HG02571 (cell line): Measurements from ENCODE around the gene SCN5A.

Source experiments
- ATAC-seq: cut with Tn5 transposase; IDR thresholded peaks from one replicate; pipeline ENCODE4 v1.9.1; 2021; ENCODE audit warnings: mild to moderate bottlenecking, moderate library complexity; ENCODE audit not compliant: unreplicated experiment

The SCN5A gene

DNA sequence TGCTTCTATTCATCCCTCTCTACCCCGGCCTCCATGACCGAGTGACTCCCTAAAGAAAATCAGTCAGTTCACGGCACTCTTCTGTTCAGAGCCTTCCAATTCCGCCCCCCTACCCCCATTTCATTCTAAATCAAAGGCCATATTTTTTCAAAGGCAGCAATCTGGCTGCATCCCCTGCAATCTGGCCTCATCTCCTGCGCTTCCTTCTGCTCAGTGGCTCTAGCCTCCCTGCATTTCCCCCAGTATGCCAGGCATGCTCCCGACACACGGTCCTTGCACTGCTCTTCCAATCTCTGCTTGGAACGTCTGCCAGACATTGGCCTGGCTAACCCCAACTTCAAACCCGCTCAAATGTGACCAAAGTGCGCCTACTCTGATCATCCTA, 85.6 kb downstream of the SCN5A start:
- ATAC-seq, result no peak

- no peak for ATAC-seq
These were observed 86.2 kb downstream of the SCN5A start for GRCh38 chr3:38563070-38563885.

- no peak for ATAC-seq
These were observed 87.0 kb downstream of the SCN5A start for GRCh38 chr3:38562467-38562925.

DNA sequence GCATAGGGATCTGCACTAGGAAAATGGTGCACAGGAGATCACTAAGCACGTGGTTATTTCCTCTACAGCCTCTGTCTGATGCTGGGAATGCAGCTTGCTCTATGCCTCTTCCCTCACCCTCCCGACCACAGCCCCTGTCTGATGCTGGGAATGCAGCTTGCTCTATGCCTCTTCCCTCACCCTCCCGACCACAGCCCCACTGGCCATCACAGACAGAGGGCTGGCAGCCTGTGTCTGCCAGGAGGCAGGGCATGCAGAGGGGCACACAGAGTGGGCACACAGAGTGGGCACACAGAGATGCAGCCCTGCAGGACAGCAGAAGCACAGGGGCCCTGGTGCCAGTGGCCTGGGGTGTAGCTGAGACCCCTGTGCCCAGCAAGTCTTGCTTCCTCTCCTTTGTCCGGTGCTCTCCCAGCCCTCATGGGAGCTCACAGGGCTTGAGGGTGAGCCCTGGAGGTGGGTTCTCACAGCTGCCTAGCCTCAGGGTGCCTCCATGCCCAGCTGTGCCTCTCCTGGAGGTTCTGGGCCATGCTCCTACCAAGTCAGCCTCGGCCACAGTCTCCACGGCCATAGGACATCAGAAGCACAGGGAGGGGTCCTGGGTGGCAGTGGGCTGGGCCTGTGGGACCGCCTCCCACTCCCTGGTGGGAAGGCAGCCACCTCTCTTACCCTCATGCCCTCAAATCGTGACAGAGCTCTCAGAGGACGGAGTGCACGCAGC, 87.6 kb downstream of the SCN5A start:
- ATAC-seq, result no peak

DNA sequence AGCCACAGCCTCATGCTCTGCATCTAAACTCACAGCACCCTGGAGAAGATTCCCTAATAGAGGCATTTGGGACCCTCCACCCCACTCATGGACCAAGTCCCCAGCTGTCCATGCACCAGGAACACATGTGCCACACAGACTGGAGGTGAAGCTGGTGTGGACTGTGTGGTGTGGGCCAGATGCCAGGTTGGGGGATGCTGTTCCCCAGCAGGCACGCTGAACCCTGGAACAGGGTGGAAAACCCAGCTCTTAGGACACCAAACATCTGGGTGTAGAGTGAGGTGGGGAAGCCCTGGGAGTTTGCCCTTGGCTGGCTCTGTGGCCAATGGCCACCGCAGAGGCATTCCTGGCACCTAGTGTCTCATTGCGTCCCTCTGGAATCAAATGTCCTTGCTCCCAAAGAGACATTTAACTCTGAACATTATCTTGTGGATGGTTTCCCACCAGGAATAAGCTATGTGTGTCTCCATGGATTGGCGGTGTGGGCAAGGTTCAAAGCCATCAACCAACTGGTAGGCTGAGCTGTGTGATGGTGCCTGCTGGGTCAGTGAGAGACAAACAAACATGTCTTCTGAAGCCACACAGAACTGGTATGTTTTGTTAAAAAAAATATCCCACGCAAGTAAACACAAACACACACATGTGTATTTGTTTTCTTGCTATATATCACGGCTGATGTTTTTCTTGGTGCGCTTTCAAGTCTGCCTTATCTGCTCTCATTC, 88.3 kb downstream of the SCN5A start:
- no peak for ATAC-seq

DNA sequence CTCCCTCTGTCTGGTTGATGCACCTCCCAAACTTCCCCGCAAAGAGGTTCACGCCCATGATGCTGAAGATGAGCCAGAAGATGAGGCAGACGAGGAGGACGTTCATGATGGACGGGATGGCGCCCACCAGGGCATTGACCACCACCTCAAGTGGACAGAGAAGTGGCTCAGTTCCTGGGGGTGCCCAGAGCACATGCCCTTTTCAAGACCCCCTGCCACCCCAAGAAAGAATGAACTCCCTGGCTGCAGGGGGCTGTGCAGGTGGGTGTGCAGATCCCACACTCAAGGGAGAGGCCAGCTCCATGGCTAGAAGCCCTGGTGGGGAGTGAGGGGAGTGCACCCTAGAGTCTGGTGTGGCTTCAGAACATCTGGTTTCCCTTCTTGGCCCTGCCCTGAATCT, 89.2 kb downstream of the SCN5A start:
- no peak for ATAC-seq

GRCh38 chr3:38558864-38559263, 90.6 kb downstream of the SCN5A start:
- no peak for ATAC-seq

- no peak for ATAC-seq
These were observed 92.7 kb downstream of the SCN5A start for GRCh38 chr3:38556640-38557358.

DNA sequence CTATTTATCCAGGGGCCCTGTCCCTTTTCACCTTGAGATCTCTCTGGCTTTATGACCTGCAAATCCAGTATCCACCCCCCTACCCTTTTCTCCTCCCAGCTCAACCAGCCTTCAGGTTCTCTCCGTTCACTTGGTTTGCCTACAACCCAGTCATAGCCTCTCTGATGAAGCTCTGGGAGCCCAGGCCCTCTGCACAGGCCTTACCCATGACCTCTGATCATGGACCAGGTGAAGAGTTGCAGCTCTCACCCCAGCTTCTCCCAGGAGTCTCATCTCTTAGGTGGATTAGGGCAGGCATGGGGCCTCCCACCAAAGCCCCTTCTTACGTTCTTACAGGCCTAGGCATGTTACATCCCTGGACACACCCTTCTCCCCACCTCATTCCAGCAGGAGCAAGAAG, 93.6 kb downstream of the SCN5A start:
- ATAC-seq, result no peak

GRCh38 chr3:38555149-38555840, 94.2 kb downstream of the SCN5A start:
- ATAC-seq, result no peak

GRCh38 chr3:38554127-38554827, 95.2 kb downstream of the SCN5A start:
- no peak for ATAC-seq

DNA sequence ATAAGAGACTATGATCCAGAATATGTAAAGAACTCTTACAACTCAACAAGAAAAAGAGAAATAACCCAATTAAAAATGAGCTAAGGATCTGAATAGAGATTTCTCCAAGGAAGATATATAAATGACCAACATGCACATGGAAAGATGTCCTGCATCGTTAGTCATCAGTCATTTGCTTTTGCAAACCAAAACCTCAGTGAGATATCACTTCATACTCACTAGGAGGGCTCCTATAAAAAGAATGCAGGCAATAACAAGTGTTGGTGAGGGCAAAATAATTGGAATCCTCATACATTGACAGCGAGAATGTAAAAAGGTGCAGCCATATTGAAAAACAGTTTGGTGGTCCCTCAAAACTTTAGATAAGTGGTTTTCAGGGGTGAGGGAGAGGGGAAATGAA, 96.4 kb downstream of the SCN5A start:
- no peak for ATAC-seq

DNA sequence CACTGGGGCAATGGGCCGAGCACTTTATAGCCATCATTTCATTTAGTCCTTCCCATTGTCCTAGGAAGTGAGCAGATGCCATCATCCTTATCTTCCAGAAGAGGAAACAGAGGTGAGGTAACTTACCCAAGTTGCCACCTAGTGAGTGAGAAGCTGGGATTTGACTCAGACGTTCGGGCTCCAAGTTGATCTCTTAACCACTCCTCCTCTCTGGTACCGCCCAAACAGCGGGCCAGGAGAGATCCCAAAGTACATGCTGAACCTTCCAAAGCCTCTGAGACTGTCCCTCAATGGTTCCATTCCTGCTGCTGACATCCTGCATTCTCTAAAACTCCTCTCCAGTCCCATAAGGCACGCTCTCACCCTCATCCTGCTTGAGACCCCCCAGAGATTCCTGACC, 97.1 kb downstream of the SCN5A start:
- ATAC-seq, result no peak

GRCh38 chr3:38551026-38551832, 98.3 kb downstream of the SCN5A start:
- ATAC-seq, result no peak

DNA sequence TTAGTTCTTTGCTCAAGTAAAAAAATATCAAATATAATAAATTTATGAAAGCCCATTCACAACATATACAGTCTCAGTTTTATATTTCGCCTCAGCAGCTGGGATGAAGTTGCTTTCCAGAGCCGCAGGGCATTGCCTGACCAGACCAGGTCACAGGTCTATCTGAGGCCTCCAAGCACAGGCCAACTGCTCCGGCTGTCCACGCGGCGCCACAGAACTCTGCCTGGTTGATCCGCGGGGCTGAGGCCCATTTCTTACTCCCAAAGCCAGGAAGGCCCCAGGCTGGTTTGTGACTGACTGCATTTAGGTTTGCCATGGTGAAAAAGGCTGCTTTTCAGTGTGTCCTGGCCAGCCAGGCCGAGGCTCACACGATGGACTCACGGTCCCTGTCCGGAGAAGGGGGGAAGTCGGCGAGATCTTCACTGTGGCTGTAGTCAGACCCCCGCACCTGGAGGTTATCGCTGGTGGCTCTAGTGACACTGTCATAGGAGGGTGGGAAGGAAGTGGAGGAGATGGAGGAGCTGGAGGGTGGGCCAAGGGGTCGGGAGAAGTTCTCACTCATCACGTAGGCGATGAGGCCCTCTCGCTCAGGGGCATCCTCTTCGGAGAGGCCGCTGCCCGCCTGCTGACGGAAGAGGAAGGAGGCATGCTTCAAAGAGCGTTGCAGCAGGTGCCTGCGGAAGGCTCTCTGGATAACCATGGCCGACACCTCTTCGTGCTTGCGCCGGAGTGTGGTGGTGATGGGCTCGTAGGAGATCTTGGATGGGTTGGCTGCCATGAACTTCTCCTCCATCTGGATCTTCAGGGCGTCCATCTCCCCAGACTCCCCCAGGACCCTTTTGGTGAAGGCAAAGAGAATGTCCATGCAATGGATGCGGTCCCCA, 99.3 kb downstream of the SCN5A start:
- no peak for ATAC-seq

DNA sequence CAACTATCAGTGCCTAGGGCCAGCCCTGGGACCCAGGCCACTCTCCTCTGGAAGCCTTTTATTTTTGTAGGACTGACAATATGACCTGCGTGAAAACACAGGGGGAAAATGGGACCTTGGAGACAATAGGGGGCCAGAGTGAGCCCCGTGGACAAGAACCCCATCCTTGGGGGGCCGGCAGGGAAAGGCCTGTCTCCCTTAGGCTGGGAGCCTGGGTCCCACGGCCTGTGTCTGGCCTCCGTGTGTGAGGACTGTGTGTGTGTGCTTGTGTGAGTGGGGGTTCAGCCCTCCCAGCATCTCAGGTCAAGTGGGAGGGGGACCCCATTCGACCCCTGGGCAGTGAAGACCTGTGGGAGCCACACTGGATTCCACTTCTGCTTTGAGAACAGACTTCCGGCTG, 100.0 kb downstream of the SCN5A start:
- ATAC-seq, result no peak

- no peak for ATAC-seq
These were observed 100.4 kb downstream of the SCN5A start for GRCh38 chr3:38549082-38549481.
